ENCODE measurements around the gene KNDC1.
"Not testable (repeated sequence)": the region's sequence is repeated elsewhere in the genome, so short reads cannot be mapped to it uniquely, and the experiment has no call there.

KNDC1 gene

GRCh38 chr10:133162910-133163856 is 3.2 kb downstream of the KNDC1 start:
- DNase-seq: no peak

- DNase-seq: no peak
These were observed 4.1 kb downstream of the KNDC1 start for GRCh38 chr10:133163889-133164815.

GRCh38 chr10:133164816-133165555 is 5.0 kb downstream of the KNDC1 start:
- no peak for DNase-seq

DNA sequence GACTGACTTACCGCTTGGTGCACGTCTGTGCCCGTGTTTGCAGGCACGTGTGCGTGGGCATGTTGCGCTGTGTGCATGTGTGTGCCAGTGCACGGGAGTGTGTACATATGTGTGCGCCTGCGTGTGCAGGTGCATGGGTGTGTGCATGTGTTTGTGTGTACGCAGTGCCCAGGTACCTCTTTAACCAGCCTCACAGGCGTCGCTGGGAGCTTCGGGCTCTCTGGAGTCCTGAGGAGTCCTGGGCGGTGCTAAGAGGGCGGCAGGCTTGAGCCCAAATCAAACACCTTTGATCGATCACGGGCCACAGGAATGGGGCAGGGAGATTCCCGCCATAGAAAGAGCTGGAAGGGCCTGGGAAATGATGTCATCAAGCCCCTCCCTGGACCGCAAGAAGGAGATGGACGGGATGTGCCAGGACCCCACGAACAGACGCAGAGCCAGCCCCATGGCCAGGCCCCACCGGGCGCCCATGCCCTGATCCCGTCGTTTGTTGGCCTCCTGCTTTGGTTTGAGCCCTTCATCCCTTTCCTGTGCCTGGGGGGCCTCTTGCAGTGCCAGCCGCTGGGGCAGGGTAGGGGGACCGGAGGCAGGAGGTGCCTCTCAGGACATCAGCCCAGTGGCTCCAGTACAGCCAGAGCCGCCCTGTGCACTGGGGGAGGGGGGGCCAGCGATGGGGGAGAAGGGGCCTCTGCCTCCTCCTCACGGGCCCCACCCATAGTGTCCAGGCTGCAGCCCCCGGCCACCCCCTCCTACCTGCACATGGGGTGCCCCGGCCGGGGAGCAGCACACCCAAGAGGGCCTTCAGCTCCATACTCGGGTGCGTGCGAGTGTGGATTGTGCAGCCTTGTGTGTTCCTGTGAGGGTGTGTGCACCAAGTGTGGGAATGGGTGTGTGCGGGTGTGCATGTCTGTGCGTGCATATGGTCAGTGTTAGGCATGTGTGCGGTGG is 5.8 kb downstream of the KNDC1 start:
- no peak for DNase-seq

GRCh38 chr10:133166504-133166827 is 6.4 kb downstream of the KNDC1 start:
- DNase-seq: no peak

- DNase-seq: no peak
These were observed 7.0 kb downstream of the KNDC1 start for GRCh38 chr10:133166828-133167692.

- DNase-seq: no peak
These were observed 7.9 kb downstream of the KNDC1 start for GRCh38 chr10:133167693-133168616.

DNA sequence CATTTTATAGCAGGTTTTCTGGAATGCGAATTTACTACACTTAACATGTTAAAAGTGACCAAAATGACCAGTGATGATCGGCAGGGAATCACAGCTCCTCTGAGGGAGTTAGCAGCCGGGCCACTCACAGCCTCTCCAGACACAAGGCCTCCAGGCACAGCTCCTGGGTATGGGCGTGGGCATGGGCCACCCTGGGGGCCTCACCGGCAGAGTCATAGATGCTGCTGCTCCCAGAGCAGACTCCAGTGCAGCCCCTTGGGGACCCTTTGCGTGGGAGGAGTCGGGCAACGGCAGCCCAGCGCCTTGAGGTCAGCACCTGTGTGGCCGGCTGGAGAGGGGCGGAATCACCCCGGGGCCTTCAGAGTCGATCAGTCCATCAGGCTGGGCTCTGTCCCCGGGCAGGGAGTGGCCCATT is 8.6 kb downstream of the KNDC1 start:
- DNase-seq: no peak

GRCh38 chr10:133169173-133169947 is 9.3 kb downstream of the KNDC1 start:
- no peak for DNase-seq

DNA sequence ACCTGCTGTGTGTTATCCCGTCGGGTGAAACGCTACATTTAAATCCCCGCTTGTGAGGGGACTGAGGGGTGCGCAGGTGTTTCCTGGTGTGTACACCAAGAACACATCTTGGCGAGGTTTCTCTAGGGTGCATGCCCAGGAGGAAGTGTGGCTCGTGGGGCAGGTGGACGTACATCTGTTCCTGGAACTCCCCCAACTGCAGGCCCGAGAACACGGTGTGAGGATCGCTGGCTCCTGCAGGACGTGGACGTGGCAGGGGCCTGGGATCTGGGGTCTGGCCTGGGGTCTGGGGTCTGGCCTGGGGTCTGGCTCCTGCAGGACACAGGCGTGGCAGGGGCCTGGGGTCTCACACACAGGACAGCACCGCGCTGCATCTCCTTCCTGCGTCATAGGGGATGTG is 10.1 kb downstream of the KNDC1 start:
- no peak for DNase-seq

GRCh38 chr10:133173860-133174640 is 14.0 kb downstream of the KNDC1 start:
- DNase-seq: no peak

GRCh38 chr10:133174689-133175263 is 14.8 kb downstream of the KNDC1 start:
- DNase-seq: no peak

DNA sequence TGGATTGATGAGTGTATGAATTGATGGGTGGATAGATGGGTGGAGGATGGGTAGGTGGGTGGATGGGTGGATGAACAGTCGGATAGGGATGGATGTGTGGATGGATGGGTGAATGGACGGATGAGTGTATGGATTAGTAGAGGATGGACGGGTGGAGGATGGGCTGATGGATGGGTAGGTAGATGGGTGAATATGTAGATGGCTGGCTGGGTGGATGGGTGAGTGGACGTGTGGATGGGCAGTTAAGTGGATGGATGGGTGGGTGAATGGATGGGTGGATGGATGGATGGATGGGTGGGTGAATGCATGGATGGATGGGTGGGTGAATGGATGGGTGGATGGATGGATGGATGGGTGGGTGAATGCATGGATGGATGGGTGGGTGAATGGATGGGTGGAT is 15.6 kb downstream of the KNDC1 start:
- DNase-seq: not testable (repeated sequence)

DNA sequence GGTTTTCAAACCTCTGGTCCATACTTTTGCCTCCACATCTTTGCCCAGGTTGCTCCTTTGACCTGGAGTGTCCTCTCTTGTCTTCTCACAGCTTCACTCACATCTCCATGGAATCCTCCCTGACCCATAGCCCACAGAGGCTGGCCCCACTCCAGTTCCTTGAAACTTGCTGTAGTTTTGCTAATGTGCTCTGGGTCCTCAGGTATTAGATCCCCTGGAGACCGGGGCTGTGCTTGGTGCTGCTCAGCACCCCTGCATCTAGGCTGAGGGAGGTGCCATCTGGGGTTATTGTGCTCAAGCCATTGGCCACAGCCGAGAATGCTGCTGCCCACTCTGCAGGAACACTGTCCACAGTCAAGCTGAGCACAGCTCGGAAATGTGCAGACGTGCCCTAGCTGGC is 16.5 kb downstream of the KNDC1 start:
- no peak for DNase-seq

DNA sequence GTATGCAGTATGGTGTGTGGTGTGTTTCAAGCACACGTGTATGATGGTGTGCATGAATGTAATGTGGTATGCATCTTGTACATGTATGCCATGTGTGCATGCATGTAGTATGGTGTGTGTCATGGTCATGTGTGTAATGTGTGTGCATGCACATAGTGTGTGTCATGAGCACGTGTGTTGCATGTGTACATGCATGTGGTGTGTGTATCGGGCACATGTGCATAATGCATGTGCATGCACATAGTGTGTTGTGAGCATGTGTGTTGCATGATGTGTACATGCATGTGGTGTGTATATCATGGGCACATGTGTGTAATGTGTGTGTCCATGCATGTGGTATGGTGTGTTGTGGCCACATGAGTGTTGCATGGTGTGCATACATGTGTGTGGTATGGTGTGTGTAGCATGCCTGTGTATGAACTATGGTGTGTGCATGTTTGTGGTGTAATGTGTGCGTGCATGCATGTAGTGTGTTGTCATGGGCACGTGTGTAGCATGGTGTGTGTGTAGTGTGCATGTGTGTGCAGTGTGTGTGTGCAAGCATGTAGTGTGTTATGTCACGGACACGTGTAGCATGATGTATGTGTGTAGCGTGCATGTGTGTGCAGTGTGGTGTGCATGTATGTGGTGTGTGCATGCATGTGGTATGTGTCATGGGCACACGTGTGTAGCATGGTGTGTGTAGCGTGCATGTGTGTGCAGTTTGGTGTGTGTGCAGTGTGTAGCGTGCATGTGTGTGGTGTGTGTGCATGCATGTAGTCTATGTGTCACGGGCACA is 17.6 kb downstream of the KNDC1 start:
- no peak for DNase-seq

- DNase-seq: no peak
These were observed 18.5 kb downstream of the KNDC1 start for GRCh38 chr10:133178357-133179127.

Data from NCI-H2081 treated with DMSO at 0.1 percent for 48 hours (cell line).